IMR-90 (cell line): Measurements from ENCODE around the gene DDN. TPM values are rescaled to one million over a fixed set of nuclear protein-coding genes. Genes with fewer than 3 reads are reported as not detected.

ENCODE experiments used
- ATAC-seq: fragments of 200-7000 bp; cut with Tn5 transposase; 2 replicates; pipeline ENCODE4 v1.9.1; 2020; ENCODE audit warnings: low read depth, mild to moderate bottlenecking, moderate library complexity
- BruUV-seq: library from RNA; stranded (reverse); fragments of 400-500 nt; replicated peaks from 2 replicates; lab custom pipeline; 2021; lab: Mats Ljungman, UMichigan
- CTCF ChIA-PET: fragments of 300-600 bp; formaldehyde crosslinking; extraction: SDS; loops from one replicate; lab custom pipeline; 2021; ENCODE audit warnings: antibody characterized with exemption; lab: Yijun Ruan, JAX
- POLR2A ChIA-PET: fragments of 300-600 bp; sonication (Branson Sonifier 250); formaldehyde crosslinking; loops from one replicate; lab custom pipeline; 2022; ENCODE audit warnings: antibody characterized with exemption; ENCODE audit not compliant: unreplicated experiment; lab: Charles Lee
- DNase-seq: peaks from one replicate; pipeline ENCODE4 v3.0.0; 2013
- H2AFZ ChIP-seq: replicated peaks from 2 replicates; pipeline ENCODE3; 2013; ENCODE audit warnings: low read length, mild to moderate bottlenecking; ENCODE audit not compliant: poor library complexity
- H2AK5ac ChIP-seq: 2 replicates; pipeline ENCODE4 v1.6.1; 2013; ENCODE audit warnings: low read depth, low read length, inconsistent platforms
- H2AK9ac ChIP-seq: replicated peaks from 2 replicates; pipeline ENCODE3; 2013; ENCODE audit warnings: mild to moderate bottlenecking, low read depth, low read length, moderate library complexity; ENCODE audit not compliant: poor library complexity
- H2BK120ac ChIP-seq: 2 replicates; pipeline ENCODE4 v1.6.1; 2013; ENCODE audit warnings: low read depth, low read length, inconsistent platforms
- H2BK15ac ChIP-seq: 3 replicates; pipeline ENCODE4 v1.6.1; 2013; ENCODE audit warnings: low read depth, low read length, inconsistent platforms
- H2BK20ac ChIP-seq: 2 replicates; pipeline ENCODE4 v1.6.1; 2013; ENCODE audit warnings: low read depth, mild to moderate bottlenecking, inconsistent platforms, low read length, moderate library complexity
- H2BK5ac ChIP-seq: 2 replicates; pipeline ENCODE4 v1.6.1; 2013; ENCODE audit warnings: mild to moderate bottlenecking, low read depth, low read length, inconsistent platforms; ENCODE audit not compliant: poor library complexity, severe bottlenecking
- H3K14ac ChIP-seq: replicated peaks from 2 replicates; pipeline ENCODE4 v1.6.1; 2013; ENCODE audit warnings: low read depth, low read length, inconsistent platforms
- H3K18ac ChIP-seq: 2 replicates; pipeline ENCODE4 v1.6.1; 2013; ENCODE audit warnings: low read depth, low read length, control low read depth
- H3K23ac ChIP-seq: 2 replicates; pipeline ENCODE4 v1.6.1; 2013; ENCODE audit warnings: low read depth, low read length, inconsistent platforms
- H3K27ac ChIP-seq: 2 replicates; pipeline ENCODE4 v1.5.1; 2013; ENCODE audit warnings: mild to moderate bottlenecking, control low read depth, low read length; ENCODE audit not compliant: insufficient read depth
- H3K27me3 ChIP-seq: 2 replicates; pipeline ENCODE4 v1.6.1; 2013; ENCODE audit warnings: low read length; ENCODE audit not compliant: control insufficient read depth, insufficient read depth
- H3K36me3 ChIP-seq: 2 replicates; pipeline ENCODE4 v1.6.1; 2013; ENCODE audit warnings: low read length, mixed read lengths; ENCODE audit not compliant: control insufficient read depth, insufficient read depth
- H3K4ac ChIP-seq: 2 replicates; pipeline ENCODE4 v1.6.1; 2013; ENCODE audit warnings: low read depth, low read length, inconsistent platforms
- H3K4me1 ChIP-seq: 2 replicates; pipeline ENCODE4 v1.6.1; 2013; ENCODE audit warnings: low read length, mixed read lengths; ENCODE audit not compliant: control insufficient read depth, insufficient read depth
- H3K4me2 ChIP-seq: 2 replicates; pipeline ENCODE4 v1.6.1; 2013; ENCODE audit warnings: low read depth, mild to moderate bottlenecking, control low read depth, low read length, moderate library complexity
- H3K4me3 ChIP-seq: 2 replicates; pipeline ENCODE4 v1.5.1; 2013; ENCODE audit warnings: low read depth, mild to moderate bottlenecking, control low read depth, low read length, moderate library complexity; ENCODE audit not compliant: insufficient read depth
- H3K56ac ChIP-seq: 2 replicates; pipeline ENCODE4 v1.6.1; 2013; ENCODE audit warnings: low read length, inconsistent platforms; ENCODE audit not compliant: insufficient read depth; ENCODE audit errors: extremely low read depth
- H3K79me1 ChIP-seq, 2 experiments: 2 replicates each; pipeline ENCODE4 v1.6.1; 2013; ENCODE audit warnings: low read length in 2 of 2, inconsistent platforms in 1 of 2, low read depth in 1 of 2
- H3K9ac ChIP-seq: 2 replicates; pipeline ENCODE4 v1.6.1; 2013; ENCODE audit warnings: low read depth, low read length, control low read depth
- H3K9me1 ChIP-seq: 2 replicates; pipeline ENCODE4 v1.6.1; 2013; ENCODE audit warnings: low read length, inconsistent platforms; ENCODE audit not compliant: insufficient read depth
- H3K9me3 ChIP-seq: 2 replicates; pipeline ENCODE4 v1.6.1; 2013; ENCODE audit warnings: low read length; ENCODE audit not compliant: control insufficient read depth, insufficient read depth
- H4K20me1 ChIP-seq: 2 replicates; pipeline ENCODE4 v1.6.1; 2013; ENCODE audit warnings: low read length, inconsistent platforms; ENCODE audit not compliant: insufficient read depth
- H4K5ac ChIP-seq: 2 replicates; pipeline ENCODE4 v1.6.1; 2013; ENCODE audit warnings: mild to moderate bottlenecking, low read depth, low read length, control low read depth
- H4K8ac ChIP-seq, 2 experiments: 2 replicates each; pipeline ENCODE4 v1.6.1; 2013; ENCODE audit warnings: low read depth in 2 of 2, low read length in 2 of 2, control low read depth in 1 of 2, inconsistent platforms in 1 of 2
- H4K91ac ChIP-seq: 2 replicates; pipeline ENCODE4 v1.6.1; 2013; ENCODE audit warnings: low read depth, low read length, inconsistent platforms; ENCODE audit not compliant: insufficient read depth
- BHLHE40 ChIP-seq: fragments of 150-350 bp; IDR thresholded peaks from 2 replicates; pipeline ENCODE4 v1.6.1; 2016; ENCODE audit warnings: mild to moderate bottlenecking, low read depth, low read length
- CEBPB ChIP-seq: IDR thresholded peaks from 2 replicates; pipeline ENCODE4 v1.6.1; 2012; ENCODE audit warnings: low read depth, low read length, improper control_type of control experiment
- CHD1 ChIP-seq: IDR thresholded peaks from 2 replicates; pipeline ENCODE4 v1.6.1; 2012; ENCODE audit warnings: low read depth, low read length, improper control_type of control experiment
- CTCF ChIP-seq: conservative IDR thresholded peaks from 2 replicates; pipeline ENCODE4 v1.5.1; 2012; ENCODE audit warnings: mild to moderate bottlenecking, low read depth, low read length, improper control_type of control experiment
- FOS ChIP-seq: fragments of 150-350 bp; IDR thresholded peaks from 2 replicates; pipeline ENCODE4 v1.6.1; 2016; ENCODE audit warnings: low read depth, low read length
- MAZ ChIP-seq: IDR thresholded peaks from 2 replicates; pipeline ENCODE4 v1.6.1; 2012; ENCODE audit warnings: low read depth, mild to moderate bottlenecking, low read length, improper control_type of control experiment, moderate library complexity, borderline replicate concordance
- NFE2L2 ChIP-seq: fragments of 150-350 bp; IDR thresholded peaks from 2 replicates; pipeline ENCODE4 v1.6.1; 2016; ENCODE audit warnings: low read depth, mild to moderate bottlenecking, low read length
- POLR2A ChIP-seq: IDR thresholded peaks from 2 replicates; pipeline ENCODE4 v1.6.1; 2012; ENCODE audit warnings: mild to moderate bottlenecking, low read depth, low read length
- RCOR1 ChIP-seq: IDR thresholded peaks from 2 replicates; pipeline ENCODE4 v1.6.1; 2012; ENCODE audit warnings: mild to moderate bottlenecking, low read length, improper control_type of control experiment; ENCODE audit not compliant: insufficient replicate concordance
- SMC3 ChIP-seq: fragments of 150-350 bp; IDR thresholded peaks from 2 replicates; pipeline ENCODE4 v1.6.1; 2016; ENCODE audit warnings: low read depth, mild to moderate bottlenecking, antibody characterized with exemption, low read length, moderate library complexity
- USF2 ChIP-seq: fragments of 150-350 bp; IDR thresholded peaks from 2 replicates; pipeline ENCODE4 v1.6.1; 2017; ENCODE audit warnings: mild to moderate bottlenecking, antibody characterized with exemption, low read length, low read depth
- WGBS, 2 experiments: methylation state at CpG; one replicate each; pipeline versions ENCODE4 v1.1.5 to v1.1.7; 2013; ENCODE audit warnings: missing lambda C conversion rate in 2 of 2; ENCODE audit not compliant: insufficient read length in 1 of 2; ENCODE audit errors: extremely low coverage in 2 of 2; 5-methylcytosine and 5-hydroxymethylcytosine counted together
- dilution Hi-C: fragments of 300-500 bp; cut with HindIII; formaldehyde crosslinking; loops from one replicate; pipeline ENCODE4 v1.14.3; 2018; ENCODE audit warnings: low sequenced_read_pairs; ENCODE audit not compliant: unreplicated experiment
- in situ Hi-C: fragments of 300-500 bp; cut with MboI; formaldehyde crosslinking; loops from 3 replicates; pipeline ENCODE4 v1.14.3; 2019; ENCODE audit warnings: low sequenced_read_pairs, inconsistent platforms, mixed read lengths
- intact Hi-C: fragments of 100-400 bp; cut with micrococcal nuclease; formaldehyde crosslinking; loops from 2 replicates; pipeline ENCODE4 v1.10.0; 2022
- polyA plus RNA-seq, 3 experiments: library from polyadenylated mRNA; depleted of rRNA; stranded (reverse); fragments of >200 nt; gene quantifications; 2 replicates each; pipeline ENCODE4 v1.2.3, GENCODE V29; 2012; ENCODE audit warnings: low replicate concordance in 1 of 3
- total RNA-seq: library from RNA; depleted of rRNA; stranded (reverse); fragments of >200 nt; gene quantifications from 2 replicates; pipeline ENCODE4 v1.2.3, GENCODE V29; 2012

Gene DDN
- total and polyA plus RNA-seq, 2 of the 4 experiments (the other 2 are of a cell fraction) = 0.18 to 0.21 TPM

- ATAC-seq = no peak
- DNase-seq = no peak
These were observed 31.8 kb upstream of the DDN start for GRCh38 chr12:49030714-49031572.

More at GRCh38 chr12:49030714-49031572, 31.8 kb upstream of the DDN start:
- no peak overlapping the region for H3K4me2 ChIP-seq
- no peak overlapping the region for H3K14ac ChIP-seq
- dilution Hi-C loops = no loop called here
- H4K91ac ChIP-seq = no peak overlapping the region
- no peak overlapping the region for H2BK5ac ChIP-seq
- H2AK9ac ChIP-seq = peak overlapping the region; percentile 66
- 93% methylated on average over 15 of the region's 19 CpGs; no CpG with 5 or more reads in 1 of the 2 experiments for WGBS, 2 experiments
- no peak overlapping the region for H3K18ac ChIP-seq
- no peak overlapping the region for H4K8ac ChIP-seq
- no peaks in the 10 kb centered on the region for H3K9me1 ChIP-seq
- H2BK20ac ChIP-seq = no peak overlapping the region
- POLR2A ChIA-PET = no interaction called here
- no peak overlapping the region for H3K23ac ChIP-seq
- no peak overlapping the region for H2BK15ac ChIP-seq
- peaks cover 24% of the 10 kb centered on the region for H4K20me1 ChIP-seq
- no peak overlapping the region for H4K5ac ChIP-seq
- no peak overlapping the region for H3K27ac ChIP-seq
- H3K4me3 ChIP-seq = no peak overlapping the region
- H3K27me3 ChIP-seq = no peaks in the 10 kb centered on the region
- no peaks in the 10 kb centered on the region for H3K9me3 ChIP-seq
- peak overlapping the region; percentile 49 for H2AFZ ChIP-seq
- CTCF ChIA-PET = interaction anchor here (1.1 kb wide), 1 partner anchor 11 kb away, joined by 6 read pairs; no protein-coding TSS in a partner anchor
- H3K56ac ChIP-seq = no peak overlapping the region
- no peak overlapping the region for H3K4ac ChIP-seq
- intact Hi-C loops = no loop called here
- peaks cover 88% of the 10 kb centered on the region for H3K36me3 ChIP-seq
- no peak for TF ChIP-seq CEBPB
- TF ChIP-seq CTCF = no peak
- no peak for TF ChIP-seq MAZ
- no peak for TF ChIP-seq USF2
- no peak for TF ChIP-seq POLR2A
- TF ChIP-seq RCOR1 = no peak
- TF ChIP-seq NFE2L2 = no peak
- no peak for TF ChIP-seq CHD1
- no peak for TF ChIP-seq BHLHE40
- TF ChIP-seq SMC3 = no peak
- TF ChIP-seq FOS = no peak
- in situ Hi-C loops = no loop called here
- no peak overlapping the region for H2BK120ac ChIP-seq
- no peaks in the 10 kb centered on the region for H3K4me1 ChIP-seq
- H3K9ac ChIP-seq = no peak overlapping the region
- no peak overlapping the region for H2AK5ac ChIP-seq
- H3K79me1 ChIP-seq = peaks cover 25 to 68% of the 10 kb centered on the region in 2 experiments
- no TSS peak for BruUV-seq
